ENCODE measurements around the gene PI4KB.

The PI4KB gene

DNA sequence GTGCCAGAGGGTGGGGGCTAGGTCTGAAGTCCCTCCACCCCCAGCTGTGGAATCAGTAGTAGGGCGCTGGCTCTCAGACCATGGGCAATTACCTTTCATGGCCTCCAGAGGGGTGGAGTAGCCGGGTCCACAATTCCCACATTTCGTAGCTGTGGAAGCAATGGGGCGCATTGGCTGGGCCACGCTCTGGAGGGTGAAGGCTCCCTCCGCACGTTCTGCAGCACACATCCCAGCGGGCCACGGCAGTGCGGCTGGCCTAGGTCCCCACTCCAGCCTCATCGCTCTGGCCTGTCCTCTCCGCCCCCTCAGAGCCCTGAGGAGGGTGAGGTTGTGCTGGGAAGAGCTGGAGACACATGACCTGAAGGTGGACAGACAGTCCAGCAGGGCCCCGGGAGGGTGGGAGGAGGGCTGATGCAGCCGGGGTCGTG lies 42.4 kb upstream of the PI4KB start:
- DNase-seq, result no peak
- Histone ChIP-seq H3K27me3 (replicated peaks) (no peaks in the 10 kb centered on the region), H3K36me3 (replicated peaks) (no peaks in the 10 kb centered on the region), H3K27ac (no peak overlapping the region), H3K4me3 (ENCODE audit: low read depth, low read length) (no peak overlapping the region)
- in situ Hi-C loops (cut with HindIII; ENCODE audit: low pct_ligation_motif_present, low sequenced_read_pairs), result no loop called here
- TF ChIP-seq, protein P1, sequence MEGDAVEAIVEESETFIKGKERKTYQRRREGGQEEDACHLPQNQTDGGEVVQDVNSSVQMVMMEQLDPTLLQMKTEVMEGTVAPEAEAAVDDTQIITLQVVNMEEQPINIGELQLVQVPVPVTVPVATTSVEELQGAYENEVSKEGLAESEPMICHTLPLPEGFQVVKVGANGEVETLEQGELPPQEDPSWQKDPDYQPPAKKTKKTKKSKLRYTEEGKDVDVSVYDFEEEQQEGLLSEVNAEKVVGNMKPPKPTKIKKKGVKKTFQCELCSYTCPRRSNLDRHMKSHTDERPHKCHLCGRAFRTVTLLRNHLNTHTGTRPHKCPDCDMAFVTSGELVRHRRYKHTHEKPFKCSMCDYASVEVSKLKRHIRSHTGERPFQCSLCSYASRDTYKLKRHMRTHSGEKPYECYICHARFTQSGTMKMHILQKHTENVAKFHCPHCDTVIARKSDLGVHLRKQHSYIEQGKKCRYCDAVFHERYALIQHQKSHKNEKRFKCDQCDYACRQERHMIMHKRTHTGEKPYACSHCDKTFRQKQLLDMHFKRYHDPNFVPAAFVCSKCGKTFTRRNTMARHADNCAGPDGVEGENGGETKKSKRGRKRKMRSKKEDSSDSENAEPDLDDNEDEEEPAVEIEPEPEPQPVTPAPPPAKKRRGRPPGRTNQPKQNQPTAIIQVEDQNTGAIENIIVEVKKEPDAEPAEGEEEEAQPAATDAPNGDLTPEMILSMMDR (IDR thresholded peaks at IDR 0.05; ENCODE audit: low read depth, low read length, missing control alignments), result no peak

DNA sequence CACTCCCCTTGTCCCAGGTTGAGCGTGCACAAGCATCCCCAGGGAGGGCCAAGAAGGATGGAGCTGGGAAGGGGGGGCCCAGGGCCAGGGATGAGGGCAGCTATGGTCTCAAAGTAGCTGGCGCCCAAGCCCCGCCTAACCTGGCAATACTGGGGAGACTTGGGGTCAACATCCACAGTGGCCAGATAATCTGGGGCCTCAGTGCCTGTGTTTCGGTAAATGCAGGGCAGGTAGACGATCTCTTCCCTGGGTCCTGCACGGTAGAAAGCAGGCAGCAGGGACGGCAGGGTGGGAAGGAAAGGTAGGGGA lies 42.0 kb upstream of the PI4KB start:
- no peak for DNase-seq
- no peaks in the 10 kb centered on the region for H3K36me3 ChIP-seq (replicated peaks)
- no peak overlapping the region for H3K4me3 ChIP-seq (ENCODE audit: low read depth, low read length)
- in situ Hi-C loops (cut with HindIII; ENCODE audit: low pct_ligation_motif_present, low sequenced_read_pairs), result no loop called here
- TF ChIP-seq, protein P1 (IDR thresholded peaks at IDR 0.05; ENCODE audit: low read depth, low read length, missing control alignments), result no peak
- no peaks in the 10 kb centered on the region for H3K27me3 ChIP-seq (replicated peaks)
- H3K27ac ChIP-seq, result no peak overlapping the region

DNA sequence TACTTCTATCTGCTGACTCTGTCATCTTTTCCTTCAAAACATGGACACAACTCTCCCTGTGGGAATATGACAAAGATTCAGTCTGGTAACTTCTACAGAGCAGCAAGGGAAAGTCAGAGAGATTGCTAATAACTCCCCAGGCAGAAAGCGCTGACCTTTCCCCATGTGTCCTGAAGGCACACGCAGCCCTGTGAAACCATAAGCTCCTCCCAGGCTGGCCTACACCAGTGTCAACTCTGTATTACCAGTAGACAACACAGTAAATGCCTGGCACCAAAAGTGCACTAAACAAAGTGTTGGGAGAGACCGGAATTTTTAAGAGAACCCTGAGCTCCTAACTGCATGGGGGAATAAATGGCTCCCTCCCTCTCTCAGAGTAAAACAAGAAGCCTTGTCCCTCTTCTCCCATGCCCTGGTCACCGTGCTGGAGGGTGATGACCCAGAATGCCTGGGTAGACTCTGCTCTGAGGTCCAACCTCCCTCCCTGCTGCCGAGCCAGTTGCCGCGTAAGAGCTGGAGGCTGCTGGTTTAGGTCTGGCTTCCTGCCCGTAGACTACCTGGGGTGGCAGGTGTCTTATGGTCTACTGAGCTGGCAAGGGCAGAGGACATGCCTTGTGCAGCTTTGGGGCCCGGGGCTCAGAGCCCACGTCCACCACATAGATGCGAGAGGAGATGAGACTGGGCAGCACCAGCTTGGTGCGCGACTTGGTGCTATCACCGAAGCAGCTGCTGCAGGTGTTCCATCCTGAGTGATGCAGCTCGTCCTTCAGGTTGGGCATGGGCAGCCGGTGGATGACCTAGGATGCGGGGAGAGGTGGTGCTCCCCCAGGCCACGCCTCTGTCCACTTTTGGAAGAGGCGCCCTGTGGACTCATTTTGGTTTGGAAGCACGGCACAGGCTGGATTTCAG lies 41.4 kb upstream of the PI4KB start:
- in situ Hi-C loops (cut with HindIII; ENCODE audit: low pct_ligation_motif_present, low sequenced_read_pairs), result no loop called here
- Histone ChIP-seq H3K4me3 (ENCODE audit: low read depth, low read length) (no peak overlapping the region), H3K27ac (no peak overlapping the region), H3K27me3 (replicated peaks) (no peaks in the 10 kb centered on the region), H3K36me3 (replicated peaks) (no peaks in the 10 kb centered on the region)
- no peak for DNase-seq
- TF ChIP-seq, protein P1 (IDR thresholded peaks at IDR 0.05; ENCODE audit: low read depth, low read length, missing control alignments), result no peak

DNA sequence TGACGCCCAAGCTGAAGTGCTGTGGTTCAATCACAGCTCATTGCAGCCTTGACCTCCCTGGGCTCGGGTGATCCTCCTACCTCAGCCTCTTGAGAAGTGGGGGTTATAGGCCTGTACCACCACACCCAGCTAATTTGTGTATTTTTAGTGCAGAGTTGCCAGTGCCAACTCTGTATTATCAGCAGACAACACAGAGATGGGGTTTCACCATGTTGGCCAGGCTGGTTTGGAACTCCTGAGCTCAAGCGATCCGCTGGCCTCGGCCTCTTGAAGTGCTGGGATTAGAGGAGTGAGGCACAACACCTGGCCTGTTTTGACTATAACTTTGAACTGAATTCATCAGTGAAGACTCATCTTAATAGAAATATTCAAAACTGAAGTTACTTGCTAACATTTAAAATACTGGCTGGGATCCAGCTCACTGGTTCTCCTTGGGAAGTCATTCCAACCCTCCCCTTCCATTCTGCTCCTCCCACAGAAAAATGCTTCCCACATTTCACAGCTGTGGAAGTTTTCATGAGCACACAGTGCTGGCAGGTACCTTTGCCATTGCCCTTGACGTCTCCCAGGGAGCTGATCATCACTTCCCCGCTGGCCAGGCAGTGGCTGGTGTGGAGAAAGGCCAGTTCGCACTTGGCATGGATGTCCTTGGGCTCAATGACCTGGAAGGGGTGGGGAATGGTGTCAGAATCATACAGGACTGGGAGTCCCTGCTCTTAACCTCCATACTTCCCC lies 40.6 kb upstream of the PI4KB start:
- no peaks in the 10 kb centered on the region for H3K36me3 ChIP-seq (replicated peaks)
- H3K4me3 ChIP-seq (ENCODE audit: low read depth, low read length), result no peak overlapping the region
- TF ChIP-seq, protein P1 (IDR thresholded peaks at IDR 0.05; ENCODE audit: low read depth, low read length, missing control alignments), result no peak
- H3K27ac ChIP-seq, result no peak overlapping the region
- DNase-seq, result no peak
- in situ Hi-C loops (cut with HindIII; ENCODE audit: low pct_ligation_motif_present, low sequenced_read_pairs), result no loop called here
- no peaks in the 10 kb centered on the region for H3K27me3 ChIP-seq (replicated peaks)

DNA sequence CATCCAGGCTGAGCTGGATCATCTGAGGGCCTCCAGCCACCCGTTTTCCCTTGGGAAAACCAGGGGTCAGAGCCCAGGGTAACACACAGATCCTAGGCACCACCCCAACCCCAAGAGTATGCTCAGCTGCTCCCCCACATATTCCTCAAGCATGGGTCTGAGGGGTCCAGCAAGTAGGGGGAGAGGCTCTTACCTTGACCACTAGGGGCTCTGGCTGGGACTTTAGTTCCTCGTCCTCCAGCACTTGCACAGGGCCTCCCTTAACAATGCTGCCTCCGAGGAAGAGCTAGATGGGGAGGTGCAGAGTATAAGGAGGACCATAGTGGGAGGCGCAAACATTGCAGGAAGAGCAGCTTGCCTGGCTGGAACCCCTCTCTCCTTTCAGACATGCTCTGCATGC lies 37.8 kb upstream of the PI4KB start:
- Histone ChIP-seq H3K27ac (no peak overlapping the region), H3K4me3 (ENCODE audit: low read depth, low read length) (no peak overlapping the region), H3K27me3 (replicated peaks) (no peaks in the 10 kb centered on the region), H3K36me3 (replicated peaks) (no peaks in the 10 kb centered on the region)
- DNase-seq, result no peak
- in situ Hi-C loops (cut with HindIII; ENCODE audit: low pct_ligation_motif_present, low sequenced_read_pairs), result no loop called here
- TF ChIP-seq, protein P1 (IDR thresholded peaks at IDR 0.05; ENCODE audit: low read depth, low read length, missing control alignments), result peak; percentile 22

Measured in brain microvascular endothelial cell (primary cell).